Ovary (tissue), 9 donors: Measurements from ENCODE around the gene ACBD4. TPM values are rescaled to one million over a fixed set of nuclear protein-coding genes. Genes with fewer than 3 reads are reported as not detected.

Experiments
- DNase-seq, 5 donors: peaks; one replicate each; pipeline ENCODE4 v3.0.0-alpha.2; 2019 to 2020
- H3K27ac ChIP-seq, 2 donors: fragments of 200-600 bp; one replicate each; pipeline versions ENCODE4 v1.5.1 to v1.8.0; 2019 to 2022
- H3K27me3 ChIP-seq: fragments of 200-600 bp; one replicate; pipeline ENCODE4 v1.8.0; 2022
- H3K36me3 ChIP-seq: fragments of 200-600 bp; sonication (generic); one replicate; pipeline ENCODE4 v1.5.1; 2019
- H3K4me1 ChIP-seq: one replicate; pipeline ENCODE4 v1.8.1; 2013; ENCODE audit warnings: mild to moderate bottlenecking, moderate library complexity; ENCODE audit not compliant: insufficient read depth
- H3K4me3 ChIP-seq: fragments of 200-600 bp; sonication (generic); one replicate; pipeline ENCODE4 v1.5.1; 2017
- H3K9me3 ChIP-seq, 2 donors: fragments of 200-600 bp in 1 of 2; sonication (generic) in 1 of 2; one replicate each; pipeline versions ENCODE4 v1.5.1 to v1.8.1; 2013 to 2019; ENCODE audit warnings: mild to moderate bottlenecking in 1 of 2, moderate library complexity in 1 of 2
- CTCF ChIP-seq, 3 donors: fragments of 450-650 bp in 2 of 3; fragments of 200-600 bp in 1 of 3; IDR thresholded peaks; one replicate each; pipeline versions ENCODE4 v1.5.1 to v1.8.0; 2016 to 2022; ENCODE audit warnings: antibody characterized with exemption in 3 of 3, mild to moderate bottlenecking in 1 of 3
- EP300 ChIP-seq: sonication (generic); formaldehyde crosslinking; IDR thresholded peaks from one replicate; pipeline ENCODE4 v1.6.1; 2017; ENCODE audit warnings: antibody characterized with exemption
- POLR2A ChIP-seq: fragments of 450-650 bp; IDR thresholded peaks from one replicate; pipeline ENCODE4 v1.6.1; 2017; ENCODE audit warnings: antibody characterized with exemption, mild to moderate bottlenecking, moderate library complexity
- WGBS, 3 donors: extraction: QIAGEN DNeasy Blood & Tissue Kit in 1 of 3; methylation state at CpG; one replicate each; pipeline versions ENCODE4 v1.1.5 to v1.1.7; 2013 to 2017; 5-methylcytosine and 5-hydroxymethylcytosine counted together
- intact Hi-C, 4 donors: fragments of 100-400 bp; cut with DNase I; formaldehyde crosslinking; loops; one replicate each; pipeline versions ENCODE4 v1.11.0 to v1.15.1; 2022 to 2023
- microRNA-seq, 3 donors: library from miRNA; unstranded; fragments of <30 nt; microRNA quantifications; one replicate each; pipeline versions ENCODE4 to v1.2.0, GENCODE V29; 2019 to 2020
- polyA plus RNA-seq, 2 donors: library from polyadenylated mRNA; stranded (reverse); fragments of 200-250 nt in 1 of 2; fragments of 350-450 nt in 1 of 2; fragmentation: Illumina TruSeq in 1 of 2; extraction: RNeasy Lipid Tissue Mini Kit (QIAGEN cat#74804) in 1 of 2; gene quantifications; one replicate each; pipeline ENCODE4 v1.2.3, GENCODE V29; 2013 to 2014
- small RNA-seq: library from RNA; depleted of rRNA; stranded (forward); fragments of <200 nt; gene quantifications from one replicate; pipeline ENCODE3, GENCODE V24; 2016
- total RNA-seq, 7 donors: library from RNA; depleted of rRNA in 2 of 7; stranded (reverse); fragments of >200 nt in 2 of 7; fragmentation: NEBNext Ultra II Directional in 3 of 7; extraction: Animal tissue kit (Norgen Biotek cat#: 25700) in 3 of 7; gene quantifications; one replicate each; pipeline versions ENCODE4 v1.1.0 to v1.2.4, GENCODE V29; 2016 to 2023
- donor health status: DM: no; HTN: no; CAD: no; lungs with moderate emphysema.
- donor health status: DM: no; HTN: no; CAD: no.
- donor health status: Bipolar disorder and iron deficiency.
- donor health status: DM: yes; HTN: yes; CAD: no.
- donor health status: DM: no; HTN: no; CAD: no.
- donor health status: DM: yes; HTN: yes; CAD: no.

ACBD4 gene
- total and polyA plus RNA-seq, 9 donors, result 11.0 to 24.5 (median 18.5) TPM

GRCh38 chr17:45189009-45189408, 53.5 kb downstream of the ACBD4 start:
- H3K4me3 ChIP-seq, result no peak overlapping the region
- no peak for DNase-seq
- H3K27me3 ChIP-seq, result no peaks in the 10 kb centered on the region
- H3K27ac ChIP-seq, result no peak overlapping the region
- no peaks in the 10 kb centered on the region for H3K9me3 ChIP-seq
- no peak for TF ChIP-seq CTCF (IDR thresholded peaks at IDR 0.05)
- TF ChIP-seq POLR2A, result no peak
- TF ChIP-seq EP300, result no peak
- intact Hi-C loops, result no loop called here
- 71 to 85% (median 79%) methylated on average over 2 of the region's 2 CpGs for WGBS, 3 donors
- H3K4me1 ChIP-seq, result no peaks in the 10 kb centered on the region
- H3K36me3 ChIP-seq, result no peaks in the 10 kb centered on the region

- TF ChIP-seq POLR2A (no peak), EP300 (no peak), CTCF (IDR thresholded peaks at IDR 0.05) (no peak)
- Histone ChIP-seq H3K27ac (no peak overlapping the region), H3K4me3 (no peak overlapping the region), H3K9me3 (no peaks in the 10 kb centered on the region), H3K36me3 (no peaks in the 10 kb centered on the region), H3K27me3 (no peaks in the 10 kb centered on the region), H3K4me1 (no peaks in the 10 kb centered on the region)
- intact Hi-C loops, result no loop called here
- 70 to 81% (median 75%) methylated on average over 11 of the region's 11 CpGs for WGBS, 3 donors
- no peak for DNase-seq
Measured at GRCh38 chr17:45190503-45191255, 55.2 kb downstream of the ACBD4 start.

Small RNAs within 50 kb of the gene (microRNA-seq; reads per million reads assigned to microRNA genes)
- gene MIR6784, result 0 to 0.16 (median 0) reads per million in 3 donors

Small RNAs within 50 kb of the gene (small RNA-seq; reads per million reads assigned to genes)
- gene MIR6784, result not detected

Other genes starting within 250 kb of the ACBD4 start
- 10 to 100 TPM; 28.4 to 78.7 (median 62.5) TPM for gene EFTUD2, start 236.2 kb upstream of the ACBD4 start, total RNA-seq
- gene EFTUD2, start 236.2 kb upstream of the ACBD4 start, polyA plus RNA-seq, result 100 to 1,000 TPM in 1 of 2 donors, 10 to 100 TPM in 1; 22.2 to 111 TPM
- gene GFAP, start 220.2 kb upstream of the ACBD4 start, total RNA-seq, result 1 to 10 TPM in 2 of 7 donors, under 1 TPM in 4, not detected in 1; 0.08 to 1.8 (median 0.49) TPM
- gene GFAP, start 220.2 kb upstream of the ACBD4 start, polyA plus RNA-seq, result under 1 TPM; 0.27 to 0.97 TPM
- under 1 TPM in 4 of 7 donors, not detected in 3; 0.10 to 0.79 (median 0.20) TPM for gene KIF18B, start 187.9 kb upstream of the ACBD4 start, total RNA-seq
- under 1 TPM; 0.13 to 0.19 TPM for gene KIF18B, start 187.9 kb upstream of the ACBD4 start, polyA plus RNA-seq
- 1 to 10 TPM in 3 of 7 donors, under 1 TPM in 2, not detected in 2; 0.20 to 6.0 (median 1.1) TPM for gene C1QL1, start 167.4 kb upstream of the ACBD4 start, total RNA-seq
- under 1 TPM in 1 of 2 donors, not detected in 1; 0.64 TPM for gene C1QL1, start 167.4 kb upstream of the ACBD4 start, polyA plus RNA-seq
- 10 to 100 TPM; 30.9 to 62.3 (median 48.0) TPM for gene DCAKD, start 84.1 kb upstream of the ACBD4 start, total RNA-seq
- 10 to 100 TPM; 19.8 to 27.0 TPM for gene DCAKD, start 84.1 kb upstream of the ACBD4 start, polyA plus RNA-seq
- gene NMT1, start 74.4 kb upstream of the ACBD4 start, total RNA-seq, result 10 to 100 TPM; 25.5 to 91.4 (median 79.3) TPM
- 10 to 100 TPM; 23.0 to 66.5 TPM for gene NMT1, start 74.4 kb upstream of the ACBD4 start, polyA plus RNA-seq
- 100 to 1,000 TPM in 2 of 7 donors, 10 to 100 TPM in 5; 33.0 to 166 (median 84.9) TPM for gene PLCD3, start 3.2 kb upstream of the ACBD4 start, total RNA-seq
- 10 to 100 TPM; 12.1 to 59.3 TPM for gene PLCD3, start 3.2 kb upstream of the ACBD4 start, polyA plus RNA-seq
- 10 to 100 TPM; 17.0 to 37.8 (median 27.9) TPM for gene HEXIM1, start 12.8 kb downstream of the ACBD4 start, total RNA-seq
- gene HEXIM1, start 12.8 kb downstream of the ACBD4 start, polyA plus RNA-seq, result 10 to 100 TPM; 14.4 to 26.9 TPM
- gene HEXIM2, start 26.2 kb downstream of the ACBD4 start, total RNA-seq, result 1 to 10 TPM; 3.4 to 9.1 (median 5.5) TPM
- gene HEXIM2, start 26.2 kb downstream of the ACBD4 start, polyA plus RNA-seq, result 1 to 10 TPM; 1.7 to 8.9 TPM
- gene FMNL1, start 86.2 kb downstream of the ACBD4 start, total RNA-seq, result 10 to 100 TPM in 2 of 7 donors, 1 to 10 TPM in 5; 3.7 to 24.0 (median 6.1) TPM
- gene FMNL1, start 86.2 kb downstream of the ACBD4 start, polyA plus RNA-seq, result 1 to 10 TPM; 2.1 to 7.1 TPM
- gene SPATA32, start 126.4 kb downstream of the ACBD4 start, total RNA-seq, result under 1 TPM in 1 of 7 donors, not detected in 6; 0.12 TPM
- gene SPATA32, start 126.4 kb downstream of the ACBD4 start, polyA plus RNA-seq, result not detected
- gene MAP3K14, start 181.3 kb downstream of the ACBD4 start, total RNA-seq, result 10 to 100 TPM in 6 of 7 donors, 1 to 10 TPM in 1; 4.1 to 19.8 (median 13.0) TPM
- 1 to 10 TPM; 2.4 to 7.0 TPM for gene MAP3K14, start 181.3 kb downstream of the ACBD4 start, polyA plus RNA-seq